ENCODE measurements around the gene PLXNA4. TPM values are rescaled to one million over a fixed set of nuclear protein-coding genes. Genes with fewer than 3 reads are reported as not detected.

The PLXNA4 gene
- polyA plus RNA-seq, 1 donor (not counting 4 experiments of a cell fraction or from before 2014, with no cell fraction given): 0.01 TPM

- dilution Hi-C loops (cut with MboI; ENCODE audit: extremely low pct_ligation_motif_present, low sequenced_read_pairs): no loop called here
- no peaks in the 10 kb centered on the region for H4K20me1 ChIP-seq (ENCODE audit: control insufficient read depth, extremely low read depth, insufficient read depth, low read length)
- no peak overlapping the region for H3K4me3 ChIP-seq (ENCODE audit: control insufficient read depth in 2 of 3, extremely low read depth in 1 of 3, insufficient read depth in 2 of 3, low read depth in 1 of 3, low read length in 3 of 3)
- H3K27ac ChIP-seq (ENCODE audit: control insufficient read depth, insufficient read depth, low read length): no peak overlapping the region
- H3K79me2 ChIP-seq (ENCODE audit: control insufficient read depth, insufficient read depth, low read length): no peaks in the 10 kb centered on the region
- no peaks in the 10 kb centered on the region for H3K9me3 ChIP-seq (ENCODE audit: control insufficient read depth, low read depth, low read length)
- DNase-seq (ENCODE audit: low read depth, low spot score): no peak
- no peaks in the 10 kb centered on the region for H3K27me3 ChIP-seq (ENCODE audit: control insufficient read depth, extremely low read depth, insufficient read depth, low read length)
- FAIRE-seq: no peak
- H3K9ac ChIP-seq (ENCODE audit: control insufficient read depth, extremely low read depth, insufficient read depth, low read length): no peak overlapping the region
- H3K9me1 ChIP-seq (ENCODE audit: control insufficient read depth, extremely low read depth, insufficient read depth, low read length): no peaks in the 10 kb centered on the region
- H3K36me3 ChIP-seq (ENCODE audit: control insufficient read depth in 2 of 2, extremely low read depth in 1 of 2, insufficient read depth in 2 of 2, low read length in 2 of 2): no peaks in the 10 kb centered on the region
- H3K4me1 ChIP-seq (ENCODE audit: control insufficient read depth, extremely low read depth, insufficient read depth, low read length): no peaks in the 10 kb centered on the region
- H3K4me2 ChIP-seq (ENCODE audit: control insufficient read depth, extremely low read depth, insufficient read depth, low read depth, low read length): no peak overlapping the region
- TF ChIP-seq EZH2 (IDR thresholded peaks at IDR 0.05; ENCODE audit: low read length): no peak
- TF ChIP-seq CTCF (optimal IDR thresholded peaks at IDR 0.05 in 1 of 3, IDR thresholded peaks at IDR 0.05 in 1 of 3, conservative IDR thresholded peaks at IDR 0.05 in 1 of 3; ENCODE audit: extremely low read depth in 1 of 3, insufficient read depth in 2 of 3, low read length in 3 of 3): no peak
- H2AFZ ChIP-seq (ENCODE audit: control insufficient read depth, low read length): no peak overlapping the region
Observed at GRCh38 chr7:132504852-132505251, 71.4 kb downstream of the PLXNA4 start.

GRCh38 chr7:132504071-132504470 lies 72.2 kb downstream of the PLXNA4 start:
- Histone ChIP-seq H3K36me3 (ENCODE audit: control insufficient read depth in 2 of 2, extremely low read depth in 1 of 2, insufficient read depth in 2 of 2, low read length in 2 of 2) (no peaks in the 10 kb centered on the region), H3K27me3 (ENCODE audit: control insufficient read depth, extremely low read depth, insufficient read depth, low read length) (no peaks in the 10 kb centered on the region), H3K79me2 (ENCODE audit: control insufficient read depth, insufficient read depth, low read length) (no peaks in the 10 kb centered on the region), H3K9me1 (ENCODE audit: control insufficient read depth, extremely low read depth, insufficient read depth, low read length) (no peaks in the 10 kb centered on the region), H3K9ac (ENCODE audit: control insufficient read depth, extremely low read depth, insufficient read depth, low read length) (no peak overlapping the region), H3K9me3 (ENCODE audit: control insufficient read depth, low read depth, low read length) (no peaks in the 10 kb centered on the region), H3K4me1 (ENCODE audit: control insufficient read depth, extremely low read depth, insufficient read depth, low read length) (no peaks in the 10 kb centered on the region), H3K27ac (ENCODE audit: control insufficient read depth, insufficient read depth, low read length) (no peak overlapping the region), H4K20me1 (ENCODE audit: control insufficient read depth, extremely low read depth, insufficient read depth, low read length) (no peaks in the 10 kb centered on the region), H3K4me3 (ENCODE audit: control insufficient read depth in 2 of 3, extremely low read depth in 1 of 3, insufficient read depth in 2 of 3, low read depth in 1 of 3, low read length in 3 of 3) (no peak overlapping the region), H2AFZ (ENCODE audit: control insufficient read depth, low read length) (no peak overlapping the region), H3K4me2 (ENCODE audit: control insufficient read depth, extremely low read depth, insufficient read depth, low read depth, low read length) (no peak overlapping the region)
- dilution Hi-C loops (cut with MboI; ENCODE audit: extremely low pct_ligation_motif_present, low sequenced_read_pairs): no loop called here
- TF ChIP-seq EZH2 (IDR thresholded peaks at IDR 0.05; ENCODE audit: low read length): no peak
- TF ChIP-seq CTCF (optimal IDR thresholded peaks at IDR 0.05 in 1 of 3, IDR thresholded peaks at IDR 0.05 in 1 of 3, conservative IDR thresholded peaks at IDR 0.05 in 1 of 3; ENCODE audit: extremely low read depth in 1 of 3, insufficient read depth in 2 of 3, low read length in 3 of 3): no peak
- FAIRE-seq: no peak
- DNase-seq (ENCODE audit: low read depth, low spot score): no peak

Measured in keratinocyte (primary cell).